PC-3 (cell line): ENCODE data around the gene SEC23A. TPM values are rescaled to one million over a fixed set of nuclear protein-coding genes. Genes with fewer than 3 reads are reported as not detected.

ENCODE experiments used
- ATAC-seq: fragments of 200-7000 bp; cut with Tn5 transposase; 2 replicates; pipeline ENCODE4 v1.9.1; 2020; ENCODE audit warnings: mild to moderate bottlenecking, moderate library complexity
- BruUV-seq: library from RNA; stranded (reverse); fragments of 400-500 nt; replicated peaks from 2 replicates; lab custom pipeline; 2021; lab: Mats Ljungman, UMichigan
- CTCF ChIA-PET: fragments of 300-600 bp; sonication (Branson Sonifier 250); formaldehyde crosslinking; loops from one replicate; lab custom pipeline; 2022; ENCODE audit warnings: antibody characterized with exemption; lab: Charles Lee
- POLR2A ChIA-PET: fragments of 300-600 bp; sonication (Branson Sonifier 250); formaldehyde crosslinking; loops from one replicate; lab custom pipeline; 2022; ENCODE audit warnings: antibody characterized with exemption; ENCODE audit not compliant: unreplicated experiment; lab: Charles Lee
- DNase-seq: peaks from one replicate; pipeline ENCODE4 v3.0.0-alpha.2; 2015
- H2AFZ ChIP-seq: fragments of 300-600 bp; sonication (generic); 2 replicates; pipeline ENCODE4 v1.6.0; 2016; ENCODE audit warnings: antibody characterized with exemption, low read length
- H3F3A ChIP-seq: fragments of 300-600 bp; sonication (generic); one replicate; pipeline ENCODE4 v1.6.0; 2017; ENCODE audit warnings: antibody characterized with exemption, low read length, control low read depth, mild to moderate bottlenecking; ENCODE audit not compliant: unreplicated experiment
- H3K27ac ChIP-seq: fragments of 300-600 bp; sonication (generic); 2 replicates; pipeline ENCODE4 v1.5.1; 2016; ENCODE audit warnings: mild to moderate bottlenecking, low read length
- H3K27me3 ChIP-seq: fragments of 300-600 bp; sonication (generic); 2 replicates; pipeline ENCODE4 v1.6.1; 2016; ENCODE audit warnings: low read length, mixed read lengths
- H3K36me3 ChIP-seq: fragments of 300-600 bp; sonication (generic); 2 replicates; pipeline ENCODE4 v1.6.1; 2016; ENCODE audit warnings: low read depth, mixed run types, low read length, mixed read lengths
- H3K4me1 ChIP-seq: fragments of 300-600 bp; sonication (generic); 2 replicates; pipeline ENCODE4 v1.5.1; 2016; ENCODE audit warnings: low read length; ENCODE audit not compliant: insufficient read depth
- H3K4me2 ChIP-seq: fragments of 300-600 bp; sonication (generic); 2 replicates; pipeline ENCODE4 v1.6.0; 2016; ENCODE audit warnings: low read length
- H3K4me3 ChIP-seq: fragments of 300-600 bp; sonication (generic); 2 replicates; pipeline ENCODE4 v1.5.1; 2016; ENCODE audit warnings: mild to moderate bottlenecking, low read length, mixed read lengths
- H3K79me2 ChIP-seq: fragments of 300-600 bp; sonication (generic); 2 replicates; pipeline ENCODE4 v1.6.1; 2017; ENCODE audit warnings: low read length, mixed read lengths
- H3K9ac ChIP-seq: fragments of 300-600 bp; sonication (generic); 2 replicates; pipeline ENCODE4 v1.6.0; 2016; ENCODE audit warnings: mild to moderate bottlenecking, low read length
- H3K9me2 ChIP-seq: fragments of 300-600 bp; sonication (generic); replicated peaks from 2 replicates; pipeline ENCODE4 v1.6.1; 2016; ENCODE audit warnings: mixed run types, low read length, mixed read lengths
- H3K9me3 ChIP-seq: fragments of 300-600 bp; sonication (generic); 2 replicates; pipeline ENCODE4 v1.6.1; 2016; ENCODE audit warnings: low read length, mixed read lengths
- H4K20me1 ChIP-seq: fragments of 300-600 bp; sonication (generic); 2 replicates; pipeline ENCODE4 v1.6.1; 2016; ENCODE audit warnings: low read length, mixed read lengths
- EZH2 ChIP-seq: fragments of 300-600 bp; sonication (generic); IDR thresholded peaks from one replicate; pipeline ENCODE4 v1.6.1; 2017; ENCODE audit warnings: antibody characterized with exemption, mild to moderate bottlenecking, low read length; ENCODE audit not compliant: unreplicated experiment
- EZH2phosphoT487 ChIP-seq: fragments of 300-600 bp; sonication (generic); IDR thresholded peaks from 2 replicates; pipeline ENCODE4 v1.6.1; 2018; ENCODE audit warnings: mild to moderate bottlenecking, antibody characterized with exemption, low read length, borderline replicate concordance
- intact Hi-C: fragments of 100-400 bp; cut with micrococcal nuclease; formaldehyde crosslinking; loops from 2 replicates; pipeline ENCODE4 v1.9.0; 2023
- total RNA-seq: library from RNA; depleted of rRNA; stranded (reverse); fragments of >200 nt; gene quantifications from 2 replicates; pipeline ENCODE4 v1.2.3, GENCODE V29; 2014
- TF ChIP-seq, protein P1 (sequence below): fragments of 300-600 bp; sonication (generic); conservative IDR thresholded peaks from 2 replicates; pipeline ENCODE4 v1.5.1; 2017; ENCODE audit warnings: antibody characterized with exemption, low read depth, mild to moderate bottlenecking, low read length

Gene SEC23A
- total RNA-seq, 1 experiment from 2014 or later: 67.0 TPM

DNA sequence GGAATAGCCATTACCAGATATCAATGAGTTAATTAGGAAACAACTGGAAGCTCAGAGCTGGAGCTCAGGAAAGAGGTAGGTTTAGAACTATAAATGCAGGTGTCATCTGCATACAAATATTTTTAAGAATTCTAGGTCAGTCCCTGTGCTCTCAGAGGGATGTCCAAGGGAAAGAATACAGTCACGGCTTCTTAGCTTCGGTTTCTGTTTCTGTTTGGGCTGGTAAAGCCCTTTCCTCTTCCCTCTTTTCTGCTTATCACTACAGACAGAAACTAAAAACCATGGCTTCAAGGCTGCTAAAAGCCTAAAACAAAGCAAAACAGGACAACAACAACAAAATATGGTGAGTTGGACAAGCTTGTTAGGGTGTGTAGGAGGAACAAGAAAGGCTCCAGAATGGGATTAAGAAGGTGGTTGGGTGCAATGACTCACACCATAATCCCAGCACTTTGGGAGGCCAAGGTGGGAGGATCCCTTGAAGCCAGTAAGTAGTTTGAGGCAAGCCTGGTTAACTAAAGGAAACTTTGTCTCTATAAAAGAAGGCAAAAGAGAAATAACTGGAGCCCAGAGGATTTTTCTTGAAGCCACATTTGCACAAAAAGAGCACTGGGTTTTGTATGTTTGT, 113.0 kb downstream of the SEC23A start:
- Histone ChIP-seq H3K4me2 (no peak overlapping the region), H3K4me3 (no peak overlapping the region), H3K27me3 (no peaks in the 10 kb centered on the region), H3K9me3 (no peaks in the 10 kb centered on the region), H4K20me1 (no peaks in the 10 kb centered on the region), H3K4me1 (no peaks in the 10 kb centered on the region), H3K27ac (no peak overlapping the region), H3F3A (no peaks in the 10 kb centered on the region), H3K9me2 (no peaks in the 10 kb centered on the region), H3K9ac (no peak overlapping the region), H3K79me2 (no peaks in the 10 kb centered on the region), H2AFZ (no peak overlapping the region), H3K36me3 (no peaks in the 10 kb centered on the region)
- DNase-seq (no peak), ATAC-seq (no peak)
- intact Hi-C loops: no loop called here
- CTCF ChIA-PET: no interaction called here
- no TSS peak for BruUV-seq
- POLR2A ChIA-PET: interaction anchor here (0.6 kb wide), 1 partner anchor 26 kb away, joined by 3 read pairs; no protein-coding TSS in a partner anchor
- TF ChIP-seq EZH2: no peak
- TF ChIP-seq, protein P1, sequence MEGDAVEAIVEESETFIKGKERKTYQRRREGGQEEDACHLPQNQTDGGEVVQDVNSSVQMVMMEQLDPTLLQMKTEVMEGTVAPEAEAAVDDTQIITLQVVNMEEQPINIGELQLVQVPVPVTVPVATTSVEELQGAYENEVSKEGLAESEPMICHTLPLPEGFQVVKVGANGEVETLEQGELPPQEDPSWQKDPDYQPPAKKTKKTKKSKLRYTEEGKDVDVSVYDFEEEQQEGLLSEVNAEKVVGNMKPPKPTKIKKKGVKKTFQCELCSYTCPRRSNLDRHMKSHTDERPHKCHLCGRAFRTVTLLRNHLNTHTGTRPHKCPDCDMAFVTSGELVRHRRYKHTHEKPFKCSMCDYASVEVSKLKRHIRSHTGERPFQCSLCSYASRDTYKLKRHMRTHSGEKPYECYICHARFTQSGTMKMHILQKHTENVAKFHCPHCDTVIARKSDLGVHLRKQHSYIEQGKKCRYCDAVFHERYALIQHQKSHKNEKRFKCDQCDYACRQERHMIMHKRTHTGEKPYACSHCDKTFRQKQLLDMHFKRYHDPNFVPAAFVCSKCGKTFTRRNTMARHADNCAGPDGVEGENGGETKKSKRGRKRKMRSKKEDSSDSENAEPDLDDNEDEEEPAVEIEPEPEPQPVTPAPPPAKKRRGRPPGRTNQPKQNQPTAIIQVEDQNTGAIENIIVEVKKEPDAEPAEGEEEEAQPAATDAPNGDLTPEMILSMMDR: no peak
- TF ChIP-seq EZH2phosphoT487: no peak

GRCh38 chr14:38987781-38988180, 115.3 kb downstream of the SEC23A start:
- H3K27ac ChIP-seq: no peak overlapping the region
- ATAC-seq (no peak), DNase-seq (no peak)
- TF ChIP-seq EZH2: no peak
- no peak for TF ChIP-seq EZH2phosphoT487
- TF ChIP-seq, protein P1: no peak
- no peaks in the 10 kb centered on the region for H3K4me1 ChIP-seq
- H4K20me1 ChIP-seq: no peaks in the 10 kb centered on the region
- ChIA-PET CTCF (no interaction called here), POLR2A (no interaction called here)
- no peaks in the 10 kb centered on the region for H3K9me3 ChIP-seq
- no peaks in the 10 kb centered on the region for H3K36me3 ChIP-seq
- no peak overlapping the region for H3K9ac ChIP-seq
- no TSS peak for BruUV-seq
- H2AFZ ChIP-seq: no peak overlapping the region
- no peaks in the 10 kb centered on the region for H3K27me3 ChIP-seq
- no peak overlapping the region for H3K4me2 ChIP-seq
- no peaks in the 10 kb centered on the region for H3K9me2 ChIP-seq
- no peaks in the 10 kb centered on the region for H3F3A ChIP-seq
- H3K79me2 ChIP-seq: no peaks in the 10 kb centered on the region
- H3K4me3 ChIP-seq: no peak overlapping the region
- intact Hi-C loops: no loop called here

DNA sequence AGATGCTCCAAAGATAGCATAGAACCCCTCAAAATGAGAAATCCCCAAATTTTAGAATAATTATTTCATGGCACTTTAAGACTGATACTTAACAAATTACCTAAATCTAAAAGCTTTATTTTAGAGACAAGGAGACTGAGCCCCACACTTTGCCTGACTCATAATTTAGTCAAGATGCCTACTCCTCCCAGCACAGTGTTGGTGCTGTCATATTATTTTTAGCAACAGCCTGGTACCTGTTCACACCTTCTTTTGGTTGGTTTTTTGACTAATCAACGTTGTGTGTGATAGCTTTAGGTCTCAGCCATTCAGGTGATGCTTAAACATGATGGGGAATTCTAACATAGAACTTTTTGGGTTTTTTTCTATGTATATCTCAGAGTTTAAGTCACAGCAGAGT, 120.2 kb downstream of the SEC23A start:
- no peaks in the 10 kb centered on the region for H3K9me3 ChIP-seq
- H2AFZ ChIP-seq: no peak overlapping the region
- H3K4me3 ChIP-seq: no peak overlapping the region
- BruUV-seq: no TSS peak
- no peak overlapping the region for H3K4me2 ChIP-seq
- ATAC-seq: no peak
- CTCF ChIA-PET: no interaction called here
- POLR2A ChIA-PET: no interaction called here
- no peak overlapping the region for H3K9ac ChIP-seq
- H3K27me3 ChIP-seq: no peaks in the 10 kb centered on the region
- no peaks in the 10 kb centered on the region for H4K20me1 ChIP-seq
- DNase-seq: no peak
- intact Hi-C loops: no loop called here
- H3K79me2 ChIP-seq: no peaks in the 10 kb centered on the region
- TF ChIP-seq EZH2phosphoT487: no peak
- no peak for TF ChIP-seq EZH2
- TF ChIP-seq, protein P1: no peak
- no peaks in the 10 kb centered on the region for H3F3A ChIP-seq
- no peaks in the 10 kb centered on the region for H3K4me1 ChIP-seq
- H3K27ac ChIP-seq: no peak overlapping the region
- H3K36me3 ChIP-seq: no peaks in the 10 kb centered on the region
- no peaks in the 10 kb centered on the region for H3K9me2 ChIP-seq
